Body of pancreas (tissue), 4 donors: ENCODE data around the gene EEPD1.

Experiments
- CTCF ChIP-seq, 7 experiments: fragments of 450-650 bp in 4 of 7; fragments of 200-600 bp in 3 of 7; sonication (generic) in 3 of 7; IDR thresholded peaks; one replicate each; pipeline ENCODE4 v1.5.1; 2016 to 2019; ENCODE audit warnings: antibody characterized with exemption in 7 of 7
- POLR2A ChIP-seq, 3 donors: fragments of 450-650 bp; IDR thresholded peaks; one replicate each; pipeline ENCODE4 v1.6.1; 2016; ENCODE audit warnings: antibody characterized with exemption in 3 of 3, mild to moderate bottlenecking in 2 of 3

- TF ChIP-seq CTCF (IDR thresholded peaks at IDR 0.05) (no peak), POLR2A (IDR thresholded peaks at IDR 0.05) (no peak)
Observed at GRCh38 chr7:36171503-36171902, 18.4 kb downstream of the EEPD1 start.
